Adipocyte (in vitro differentiated cells): ENCODE measurements around the gene SNRK.

Source experiments
- DNase-seq: peaks from one replicate; pipeline ENCODE4 v3.0.0-alpha.2; 2015; ENCODE audit warnings: low read depth
- H3K27me3 ChIP-seq: replicated peaks from 2 replicates; pipeline ENCODE4 v1.7.0; 2013; ENCODE audit warnings: mild to moderate bottlenecking, low read length, moderate library complexity; ENCODE audit not compliant: control insufficient read depth, insufficient read depth
- H3K36me3 ChIP-seq: 2 replicates; pipeline ENCODE4 v1.7.0; 2013; ENCODE audit warnings: low read length, mild to moderate bottlenecking, moderate library complexity; ENCODE audit not compliant: control insufficient read depth, insufficient read depth, severe bottlenecking
- H3K4me1 ChIP-seq: 2 replicates; pipeline ENCODE4 v1.7.0; 2013; ENCODE audit warnings: mild to moderate bottlenecking, low read length, moderate library complexity; ENCODE audit not compliant: control insufficient read depth, insufficient read depth
- H3K4me3 ChIP-seq: 2 replicates; pipeline ENCODE4 v1.7.0; 2013; ENCODE audit warnings: mild to moderate bottlenecking, low read length, moderate library complexity
- H3K9ac ChIP-seq: 2 replicates; pipeline ENCODE4 v1.7.0; 2013; ENCODE audit warnings: mild to moderate bottlenecking, low read length, moderate library complexity
- H3K9me3 ChIP-seq: 2 replicates; pipeline ENCODE4 v1.7.0; 2013; ENCODE audit warnings: mild to moderate bottlenecking, low read length, moderate library complexity; ENCODE audit not compliant: control insufficient read depth

The SNRK gene

DNA sequence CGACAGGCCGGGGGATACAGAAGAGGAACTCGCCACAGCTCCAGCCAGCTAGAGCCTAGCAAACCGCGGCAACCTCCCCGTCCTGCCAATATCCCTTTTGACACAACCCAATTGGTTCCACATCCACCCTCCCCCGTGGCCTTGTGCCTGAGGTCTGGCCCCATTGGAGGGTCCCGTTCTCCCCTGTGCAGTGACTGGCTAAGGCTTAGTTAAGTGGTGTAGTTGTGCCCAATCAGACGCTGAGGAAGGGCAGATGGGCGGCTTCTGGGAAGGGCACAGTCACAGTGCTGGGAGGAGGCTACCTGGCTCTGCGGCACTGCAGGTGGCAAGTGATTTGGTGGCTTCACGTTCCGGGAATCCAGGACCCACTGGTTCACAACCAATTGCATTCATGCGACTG lies 78.6 kb downstream of the SNRK start:
- no peak for DNase-seq
- no peaks in the 10 kb centered on the region for H3K36me3 ChIP-seq
- H3K9ac ChIP-seq: no peak overlapping the region

DNA sequence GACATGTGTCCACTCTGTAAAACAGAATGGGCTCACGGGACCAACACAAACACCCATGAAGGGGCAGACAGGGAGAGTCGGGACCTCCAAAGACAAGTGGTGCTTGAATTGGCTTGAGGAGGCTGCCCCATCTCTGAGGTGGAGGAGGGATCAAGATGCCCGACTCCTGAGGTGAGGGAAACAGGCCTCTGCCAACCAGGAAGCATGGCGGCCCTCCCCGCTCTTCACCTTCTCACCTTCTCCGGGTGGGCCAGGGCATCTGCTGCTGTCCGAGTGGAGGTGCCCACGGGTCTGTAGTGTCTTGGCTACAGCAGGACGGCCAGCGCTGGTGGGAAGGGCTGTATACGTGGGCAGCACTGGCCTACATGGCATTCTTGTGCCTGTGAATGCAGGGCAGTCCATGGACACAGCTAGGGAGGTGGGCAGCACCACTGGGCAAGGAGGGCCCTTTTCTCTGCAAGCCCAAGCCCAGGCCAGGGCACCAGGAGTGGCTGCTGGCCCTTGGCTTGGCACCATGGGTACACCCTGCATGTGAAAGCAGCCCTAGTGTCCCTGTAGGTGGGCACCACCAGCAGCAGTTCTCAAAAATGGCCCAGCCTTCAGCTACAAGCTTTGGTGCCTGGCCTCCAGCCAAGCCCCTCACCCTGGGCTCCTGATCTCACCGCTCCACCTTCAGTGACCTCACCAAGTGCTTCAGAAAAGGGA lies 79.4 kb downstream of the SNRK start:
- Histone ChIP-seq H3K4me3 (no peak overlapping the region), H3K9ac (no peak overlapping the region), H3K4me1 (peaks cover 13% of the 10 kb centered on the region), H3K9me3 (no peaks in the 10 kb centered on the region), H3K27me3 (no peaks in the 10 kb centered on the region), H3K36me3 (no peaks in the 10 kb centered on the region)
- no peak for DNase-seq

More for the DNA sequence above, 78.6 kb downstream of the SNRK start:
- no peaks in the 10 kb centered on the region for H3K9me3 ChIP-seq
- no peak overlapping the region for H3K4me3 ChIP-seq
- no peaks in the 10 kb centered on the region for H3K27me3 ChIP-seq
- H3K4me1 ChIP-seq: peaks cover 13% of the 10 kb centered on the region

DNA sequence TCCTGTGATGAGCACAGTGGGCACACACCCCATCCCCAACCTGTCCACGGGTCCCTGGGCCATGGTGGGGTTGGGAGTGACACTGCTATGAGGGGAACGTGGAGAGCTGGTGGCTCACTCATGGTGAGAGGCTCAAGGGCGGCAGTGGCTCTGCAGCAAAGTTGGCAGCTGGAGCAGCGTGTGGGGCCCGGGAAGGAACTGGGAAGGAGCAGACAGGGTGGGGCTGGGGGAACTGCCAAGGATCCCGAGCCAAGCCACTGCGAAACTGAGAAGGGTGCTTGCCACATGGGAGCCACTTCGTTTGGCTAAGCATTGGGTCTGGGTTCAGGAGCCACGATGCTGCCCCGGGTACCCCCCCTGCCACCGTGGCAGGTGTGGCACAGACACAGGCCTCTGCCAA lies 80.1 kb downstream of the SNRK start:
- Histone ChIP-seq H3K9me3 (no peaks in the 10 kb centered on the region), H3K36me3 (no peaks in the 10 kb centered on the region), H3K4me3 (no peak overlapping the region), H3K27me3 (no peaks in the 10 kb centered on the region), H3K4me1 (peaks cover 13% of the 10 kb centered on the region), H3K9ac (no peak overlapping the region)
- DNase-seq: no peak

GRCh38 chr3:43366885-43367284 lies 80.5 kb downstream of the SNRK start:
- DNase-seq: no peak
- Histone ChIP-seq H3K9me3 (no peaks in the 10 kb centered on the region), H3K4me3 (no peak overlapping the region), H3K36me3 (no peaks in the 10 kb centered on the region), H3K9ac (no peak overlapping the region), H3K4me1 (peaks cover 13% of the 10 kb centered on the region), H3K27me3 (no peaks in the 10 kb centered on the region)

- no peak for DNase-seq
Measured at GRCh38 chr3:43369404-43370292, 83.3 kb downstream of the SNRK start.

GRCh38 chr3:43370293-43370980 lies 84.1 kb downstream of the SNRK start:
- no peak for DNase-seq
- Histone ChIP-seq H3K9me3 (no peaks in the 10 kb centered on the region), H3K9ac (no peak overlapping the region), H3K4me3 (no peak overlapping the region), H3K4me1 (peaks cover 13% of the 10 kb centered on the region), H3K27me3 (no peaks in the 10 kb centered on the region), H3K36me3 (no peaks in the 10 kb centered on the region)

More at GRCh38 chr3:43369404-43370292, 83.3 kb downstream of the SNRK start:
- Histone ChIP-seq H3K27me3 (no peaks in the 10 kb centered on the region), H3K9me3 (no peaks in the 10 kb centered on the region), H3K36me3 (no peaks in the 10 kb centered on the region), H3K9ac (no peak overlapping the region), H3K4me3 (no peak overlapping the region), H3K4me1 (peaks cover 13% of the 10 kb centered on the region)

DNA sequence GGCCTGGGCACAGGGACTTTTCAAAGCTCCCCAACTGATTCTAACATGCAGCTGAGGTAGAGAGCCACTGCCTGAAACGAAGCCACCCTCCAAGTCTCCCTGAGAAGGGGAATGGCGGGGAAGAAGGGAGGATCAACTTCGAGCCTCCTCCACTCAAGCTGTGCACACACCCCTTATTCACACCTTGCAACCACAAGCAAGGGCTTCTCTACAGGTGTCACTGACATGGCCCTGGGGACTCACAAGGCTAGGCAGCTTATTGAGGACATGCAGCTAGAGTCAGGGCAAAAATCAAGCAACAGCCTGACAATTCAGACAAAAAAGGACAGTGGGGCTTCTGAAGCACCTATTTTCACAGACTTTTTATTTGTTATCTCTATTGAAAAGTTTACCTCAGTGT lies 85.2 kb downstream of the SNRK start:
- Histone ChIP-seq H3K9me3 (no peaks in the 10 kb centered on the region), H3K36me3 (no peaks in the 10 kb centered on the region), H3K27me3 (no peaks in the 10 kb centered on the region), H3K4me1 (peaks cover 5% of the 10 kb centered on the region), H3K4me3 (no peak overlapping the region), H3K9ac (no peak overlapping the region)
- no peak for DNase-seq

DNA sequence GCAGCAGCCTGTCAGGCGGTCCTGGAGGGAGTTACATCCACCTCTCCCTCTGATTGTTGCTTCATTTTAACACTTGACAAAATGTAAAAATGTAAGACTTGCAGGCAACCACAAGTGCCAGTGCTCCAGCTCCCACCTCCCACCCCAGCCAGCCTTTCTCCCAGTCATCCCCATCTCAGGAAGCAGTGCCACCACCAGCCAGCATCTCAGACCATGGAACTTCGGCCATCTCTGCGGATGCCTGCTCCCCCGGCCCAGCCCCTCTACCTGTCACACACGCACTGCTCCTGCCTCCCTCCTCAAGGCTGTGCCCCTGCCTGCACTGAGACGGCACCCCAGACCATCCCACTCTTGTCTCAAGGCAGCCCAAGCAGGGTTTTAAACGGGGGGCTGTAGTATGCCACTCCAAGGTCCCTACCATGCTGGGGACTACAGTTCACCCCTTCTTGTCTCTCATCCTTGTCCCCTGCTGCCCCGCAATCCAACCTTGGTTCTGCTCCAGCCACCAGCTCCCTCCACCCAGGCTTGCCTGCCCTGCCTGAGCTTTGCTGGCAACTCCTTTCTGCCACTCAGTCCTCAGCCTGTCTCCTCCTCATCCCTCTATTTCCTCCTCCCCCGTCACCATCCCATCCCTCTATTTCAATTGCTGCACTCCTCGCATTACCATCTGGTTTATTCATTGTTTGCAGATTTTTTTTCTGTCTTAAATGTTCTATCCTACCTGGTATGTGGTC lies 85.8 kb downstream of the SNRK start:
- H3K9me3 ChIP-seq: no peaks in the 10 kb centered on the region
- H3K9ac ChIP-seq: no peak overlapping the region
- H3K36me3 ChIP-seq: no peaks in the 10 kb centered on the region
- no peak overlapping the region for H3K4me3 ChIP-seq
- no peak for DNase-seq
- no peaks in the 10 kb centered on the region for H3K4me1 ChIP-seq
- no peaks in the 10 kb centered on the region for H3K27me3 ChIP-seq

GRCh38 chr3:43372809-43373559 lies 86.6 kb downstream of the SNRK start:
- no peaks in the 10 kb centered on the region for H3K9me3 ChIP-seq
- H3K36me3 ChIP-seq: no peaks in the 10 kb centered on the region
- peaks cover 4% of the 10 kb centered on the region for H3K4me1 ChIP-seq
- H3K27me3 ChIP-seq: no peaks in the 10 kb centered on the region
- H3K4me3 ChIP-seq: no peak overlapping the region
- no peak for DNase-seq
- no peak overlapping the region for H3K9ac ChIP-seq

GRCh38 chr3:43373560-43373928 lies 87.2 kb downstream of the SNRK start:
- Histone ChIP-seq H3K27me3 (no peaks in the 10 kb centered on the region), H3K4me1 (peaks cover 9% of the 10 kb centered on the region), H3K9me3 (no peaks in the 10 kb centered on the region), H3K4me3 (no peak overlapping the region), H3K9ac (no peak overlapping the region), H3K36me3 (no peaks in the 10 kb centered on the region)
- DNase-seq: no peak
